MM.1S (cell line): ENCODE data around the gene MRPS10.

Experiments used
- DNase-seq: peaks from one replicate; pipeline ENCODE4 v3.0.0-alpha.2; 2015
- H2AFZ ChIP-seq: fragments of 300-600 bp; sonication (generic); 2 replicates; pipeline ENCODE4 v1.6.0; 2016; ENCODE audit warnings: antibody characterized with exemption, low read length
- H3F3A ChIP-seq: fragments of 300-600 bp; sonication (generic); 2 replicates; pipeline ENCODE4 v1.6.1; 2016; ENCODE audit warnings: mild to moderate bottlenecking, antibody characterized with exemption, low read length, moderate library complexity, mixed read lengths; ENCODE audit not compliant: insufficient read depth
- H3K27ac ChIP-seq: fragments of 300-600 bp; sonication (generic); 2 replicates; pipeline ENCODE4 v1.5.1; 2016; ENCODE audit warnings: mild to moderate bottlenecking, low read length
- H3K27me3 ChIP-seq: fragments of 300-600 bp; sonication (generic); replicated peaks from 2 replicates; pipeline ENCODE4 v1.6.0; 2016; ENCODE audit warnings: low read length; ENCODE audit not compliant: insufficient read depth
- H3K36me3 ChIP-seq: fragments of 300-600 bp; sonication (generic); replicated peaks from 2 replicates; pipeline ENCODE4 v1.6.1; 2016; ENCODE audit warnings: mild to moderate bottlenecking, low read length, mixed read lengths; ENCODE audit not compliant: insufficient read depth
- H3K4me1 ChIP-seq: fragments of 300-600 bp; sonication (generic); 2 replicates; pipeline ENCODE4 v1.6.1; 2016; ENCODE audit warnings: low read length, mixed read lengths
- H3K4me2 ChIP-seq: fragments of 300-600 bp; sonication (generic); 2 replicates; pipeline ENCODE4 v1.6.0; 2016; ENCODE audit warnings: low read depth, low read length
- H3K4me3 ChIP-seq: fragments of 300-600 bp; sonication (generic); 2 replicates; pipeline ENCODE4 v1.5.1; 2016; ENCODE audit warnings: low read length, mixed read lengths
- H3K79me2 ChIP-seq: fragments of 300-600 bp; sonication (generic); 2 replicates; pipeline ENCODE4 v1.6.1; 2016; ENCODE audit warnings: mixed run types, low read length, mixed read lengths
- H3K9ac ChIP-seq: fragments of 300-600 bp; sonication (generic); 2 replicates; pipeline ENCODE4 v1.6.1; 2016; ENCODE audit warnings: low read length, mixed read lengths
- H3K9me2 ChIP-seq: fragments of 300-600 bp; sonication (generic); replicated peaks from 2 replicates; pipeline ENCODE4 v1.6.1; 2016; ENCODE audit warnings: mild to moderate bottlenecking, low read length, mixed read lengths; ENCODE audit not compliant: insufficient read depth
- H3K9me3 ChIP-seq: fragments of 300-600 bp; sonication (generic); replicated peaks from 2 replicates; pipeline ENCODE4 v1.6.1; 2016; ENCODE audit warnings: mild to moderate bottlenecking, low read length, mixed read lengths; ENCODE audit not compliant: insufficient read depth
- H4K20me1 ChIP-seq: fragments of 300-600 bp; sonication (generic); 2 replicates; pipeline ENCODE4 v1.6.1; 2016; ENCODE audit warnings: mild to moderate bottlenecking, low read length, moderate library complexity, mixed read lengths; ENCODE audit not compliant: insufficient read depth
- CTCF ChIP-seq: fragments of 300-600 bp; sonication (generic); IDR thresholded peaks from 2 replicates; pipeline ENCODE4 v1.5.1; 2016; ENCODE audit warnings: antibody characterized with exemption, low read length, mixed read lengths
- EZH2 ChIP-seq: fragments of 300-600 bp; sonication (generic); optimal IDR thresholded peaks from 2 replicates; pipeline ENCODE3; 2017; ENCODE audit warnings: low read depth, mild to moderate bottlenecking, antibody characterized with exemption, low read length, mixed read lengths
- EZH2phosphoT487 ChIP-seq: fragments of 300-600 bp; sonication (generic); IDR thresholded peaks from 2 replicates; pipeline ENCODE4 v1.6.1; 2018; ENCODE audit warnings: antibody characterized with exemption, low read length

Gene MRPS10

GRCh38 chr6:42227173-42227850, 9.7 kb upstream of the MRPS10 start:
- DNase-seq = no peak
- H3K79me2 ChIP-seq = no peaks in the 10 kb centered on the region
- H4K20me1 ChIP-seq = no peaks in the 10 kb centered on the region
- no peak overlapping the region for H3K4me2 ChIP-seq
- no peaks in the 10 kb centered on the region for H3K4me1 ChIP-seq
- no peak for TF ChIP-seq CTCF
- TF ChIP-seq EZH2 = no peak
- TF ChIP-seq EZH2phosphoT487 = no peak
- H3K9ac ChIP-seq = no peak overlapping the region
- H3K27me3 ChIP-seq = no peaks in the 10 kb centered on the region
- H3K9me3 ChIP-seq = no peaks in the 10 kb centered on the region
- H3K9me2 ChIP-seq = no peaks in the 10 kb centered on the region
- no peak overlapping the region for H2AFZ ChIP-seq
- H3K27ac ChIP-seq = no peak overlapping the region
- H3F3A ChIP-seq = no peaks in the 10 kb centered on the region
- no peaks in the 10 kb centered on the region for H3K36me3 ChIP-seq
- H3K4me3 ChIP-seq = no peak overlapping the region

GRCh38 chr6:42226645-42227143, 9.0 kb upstream of the MRPS10 start:
- Histone ChIP-seq H3K9ac (no peak overlapping the region), H3K9me2 (no peaks in the 10 kb centered on the region), H3K36me3 (no peaks in the 10 kb centered on the region), H3K4me3 (no peak overlapping the region), H4K20me1 (no peaks in the 10 kb centered on the region), H3K27ac (no peak overlapping the region), H2AFZ (no peak overlapping the region), H3K27me3 (no peaks in the 10 kb centered on the region), H3K79me2 (no peaks in the 10 kb centered on the region), H3K4me2 (no peak overlapping the region), H3K4me1 (no peaks in the 10 kb centered on the region), H3F3A (no peaks in the 10 kb centered on the region), H3K9me3 (no peaks in the 10 kb centered on the region)
- TF ChIP-seq EZH2 = no peak
- no peak for TF ChIP-seq CTCF
- TF ChIP-seq EZH2phosphoT487 = no peak
- DNase-seq = no peak

- Histone ChIP-seq H3K4me2 (no peak overlapping the region), H3K4me1 (no peaks in the 10 kb centered on the region), H3K27ac (no peak overlapping the region), H3F3A (no peaks in the 10 kb centered on the region), H3K36me3 (no peaks in the 10 kb centered on the region), H3K9me3 (no peaks in the 10 kb centered on the region), H4K20me1 (no peaks in the 10 kb centered on the region), H3K27me3 (no peaks in the 10 kb centered on the region), H3K9ac (no peak overlapping the region), H3K79me2 (no peaks in the 10 kb centered on the region), H3K9me2 (no peaks in the 10 kb centered on the region), H3K4me3 (no peak overlapping the region), H2AFZ (no peak overlapping the region)
- TF ChIP-seq EZH2 (no peak), EZH2phosphoT487 (no peak), CTCF (no peak)
- no peak for DNase-seq
Observed at GRCh38 chr6:42226161-42226611, 8.5 kb upstream of the MRPS10 start.
